ENCODE data around the gene LRRC18. TPM values are rescaled to one million over a fixed set of nuclear protein-coding genes. Genes with fewer than 3 reads are reported as not detected.

LRRC18 gene
- not detected for total RNA-seq

GRCh38 chr10:48939790-48940325 is at the start of gene LRRC18:
Gene LRRC18 (minus strand): TSS chr10:48939840. CDS start chr10:48914155, 25,685 bp downstream.

Small RNA genes within 50 kb of the gene (microRNA-seq; reads per million reads assigned to microRNA genes)
- gene MIR4294 (ENCODE audit: borderline microRNAs expressed, borderline replicate concordance): not detected

Other genes starting within 250 kb of the LRRC18 start
- gene VSTM4, start 175.7 kb upstream of the LRRC18 start, total RNA-seq: not detected
- not detected for gene FAM170B, start 194.2 kb upstream of the LRRC18 start, total RNA-seq
- gene TMEM273, start 248.6 kb upstream of the LRRC18 start, total RNA-seq: 10 to 100 TPM; 17.3 to 20.3 TPM